Measurements from ENCODE around the gene ARPC5L.
"Not testable (repeated sequence)": the region's sequence is repeated elsewhere in the genome, so short reads cannot be mapped to it uniquely, and the experiment has no call there.

- TF ChIP-seq CTCF (conservative IDR thresholded peaks at IDR 0.05); ZFX (IDR thresholded peaks at IDR 0.05): not testable (repeated sequence)
These were observed 15.5 kb upstream of the ARPC5L start for GRCh38 chr9:124846467-124846866.
